Loucy (cell line): ENCODE results near the gene UBE2QL1.

ENCODE experiments used
- H2AFZ ChIP-seq: fragments of 200-600 bp; sonication (generic); 2 replicates; pipeline ENCODE4 v1.6.0; 2016; ENCODE audit warnings: antibody characterized with exemption, mild to moderate bottlenecking, low read length, moderate library complexity
- H3F3A ChIP-seq: fragments of 200-600 bp; 2 replicates; pipeline ENCODE4 v1.6.0; 2016; ENCODE audit warnings: antibody characterized with exemption, low read depth, mild to moderate bottlenecking
- H3K27me3 ChIP-seq: fragments of 200-600 bp; sonication (generic); 2 replicates; pipeline ENCODE4 v1.6.1; 2014; ENCODE audit warnings: low read length, mild to moderate bottlenecking; ENCODE audit not compliant: insufficient read depth, poor library complexity, severe bottlenecking
- H3K36me3 ChIP-seq: fragments of 200-600 bp; sonication (generic); 2 replicates; pipeline ENCODE4 v1.6.1; 2016; ENCODE audit warnings: low read length; ENCODE audit not compliant: insufficient read depth
- H3K4me1 ChIP-seq: fragments of 200-600 bp; sonication (generic); 2 replicates; pipeline ENCODE4 v1.5.1; 2014; ENCODE audit warnings: low read length, mild to moderate bottlenecking; ENCODE audit not compliant: insufficient read depth, poor library complexity, severe bottlenecking
- H3K4me2 ChIP-seq: fragments of 200-600 bp; sonication (generic); 2 replicates; pipeline ENCODE4 v1.6.0; 2014; ENCODE audit warnings: antibody characterized with exemption, low read length, low read depth, mild to moderate bottlenecking; ENCODE audit not compliant: poor library complexity, severe bottlenecking
- H3K4me3 ChIP-seq: fragments of 200-600 bp; sonication (generic); 2 replicates; pipeline ENCODE4 v1.5.1; 2014; ENCODE audit warnings: low read length, mild to moderate bottlenecking, mixed read lengths; ENCODE audit not compliant: poor library complexity, severe bottlenecking
- H3K79me2 ChIP-seq: fragments of 200-600 bp; sonication (generic); 2 replicates; pipeline ENCODE4 v1.6.1; 2014; ENCODE audit warnings: low read length; ENCODE audit not compliant: insufficient read depth
- H3K9ac ChIP-seq: fragments of 200-600 bp; sonication (generic); 2 replicates; pipeline ENCODE4 v1.6.0; 2014; ENCODE audit warnings: mild to moderate bottlenecking, low read depth, low read length, moderate library complexity; ENCODE audit not compliant: poor library complexity, severe bottlenecking
- H3K9me2 ChIP-seq: fragments of 200-600 bp; sonication (generic); replicated peaks from 2 replicates; pipeline ENCODE4 v1.6.1; 2016; ENCODE audit warnings: low read depth, low read length, mixed read lengths
- H3K9me3 ChIP-seq: fragments of 200-600 bp; sonication (generic); 2 replicates; pipeline ENCODE4 v1.6.1; 2014; ENCODE audit warnings: mild to moderate bottlenecking, antibody characterized with exemption, low read length, low read depth; ENCODE audit not compliant: insufficient read depth
- H4K20me1 ChIP-seq: fragments of 200-600 bp; sonication (generic); 2 replicates; pipeline ENCODE4 v1.6.0; 2014; ENCODE audit warnings: antibody characterized with exemption, low read length, mild to moderate bottlenecking; ENCODE audit not compliant: insufficient read depth, poor library complexity, severe bottlenecking
- EZH2phosphoT487 ChIP-seq: fragments of 200-600 bp; IDR thresholded peaks from 2 replicates; pipeline ENCODE4 v1.6.1; 2018; ENCODE audit warnings: antibody characterized with exemption, mild to moderate bottlenecking, moderate library complexity, borderline replicate concordance
- TF ChIP-seq, protein P1 (sequence below): fragments of 200-600 bp; sonication (generic); conservative IDR thresholded peaks from 2 replicates; pipeline ENCODE4 v1.5.1; 2014; ENCODE audit warnings: mild to moderate bottlenecking, antibody characterized with exemption, low read length

UBE2QL1 gene

DNA sequence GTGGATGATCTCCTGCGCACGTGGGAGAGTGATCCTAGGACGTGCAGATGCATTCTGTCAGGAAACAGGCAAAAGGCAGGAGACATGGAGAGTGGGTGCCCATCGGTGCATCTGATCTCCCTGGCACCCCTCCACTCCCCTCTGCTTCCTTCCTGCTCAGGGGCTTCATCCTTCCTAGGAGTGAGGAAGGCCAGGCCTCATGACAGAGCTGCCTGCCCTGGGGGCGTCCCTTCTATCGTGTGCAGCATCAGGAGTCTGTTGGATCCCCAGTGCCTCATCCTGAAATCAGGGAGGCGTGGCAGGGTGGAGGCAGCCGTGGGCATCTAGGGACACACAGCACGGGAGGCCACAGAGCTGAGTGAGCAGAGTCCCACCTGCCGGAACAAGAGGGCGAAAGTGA, 30.1 kb downstream of the UBE2QL1 start:
- Histone ChIP-seq H3F3A (no peaks in the 10 kb centered on the region), H3K4me2 (no peak overlapping the region)

DNA sequence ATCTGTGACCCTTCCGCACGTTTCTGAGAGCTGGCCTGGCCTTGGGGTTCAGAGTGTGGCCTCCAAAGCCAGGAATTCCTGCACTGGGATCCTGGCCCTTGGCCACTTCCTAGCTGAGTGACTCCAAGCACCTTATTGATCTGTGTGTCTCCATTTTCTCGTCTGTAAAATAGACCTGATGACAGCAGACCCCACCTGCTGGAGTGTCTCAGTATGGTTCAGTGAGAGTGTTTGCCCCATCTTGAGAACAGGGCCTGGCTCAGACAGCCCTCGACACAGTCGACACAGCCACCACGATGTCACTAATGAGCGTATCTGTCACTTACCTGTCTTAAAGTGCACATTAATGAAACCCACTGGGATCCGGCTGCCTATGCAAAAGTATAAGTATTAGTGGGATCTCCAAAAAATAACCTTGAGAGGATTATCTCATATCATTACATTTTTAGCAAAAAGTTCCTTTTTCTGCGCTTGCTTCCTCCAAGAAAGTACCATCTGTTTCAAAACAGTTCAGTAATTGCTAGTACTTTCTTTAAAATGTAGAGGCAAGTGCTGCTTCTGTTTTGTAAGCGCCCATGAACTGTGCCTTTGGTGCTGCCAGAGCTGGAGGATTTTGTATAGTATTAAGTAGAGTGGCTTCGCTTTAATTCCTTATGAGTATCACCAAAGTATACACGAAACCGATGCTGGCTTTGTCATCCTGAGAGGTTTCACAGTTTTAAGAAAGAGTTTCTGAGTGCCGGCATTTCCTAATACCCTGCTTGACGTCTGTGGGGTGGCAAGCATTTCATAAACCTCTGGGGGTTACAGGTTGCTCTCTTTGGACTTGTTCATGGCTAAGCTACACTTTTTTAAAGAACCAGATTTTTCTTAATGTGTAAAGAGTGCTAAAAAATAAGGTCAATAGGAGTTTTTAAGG, 31.7 kb downstream of the UBE2QL1 start:
- Histone ChIP-seq H2AFZ (no peak overlapping the region), H3K4me1 (no peaks in the 10 kb centered on the region)

More for the DNA sequence above, 30.1 kb downstream of the UBE2QL1 start:
- no peaks in the 10 kb centered on the region for H4K20me1 ChIP-seq
- H3K9ac ChIP-seq = no peak overlapping the region
- peaks cover 22% of the 10 kb centered on the region; the same call in 1 of the 2 replicates for H3K9me3 ChIP-seq
- no peaks in the 10 kb centered on the region for H3K4me1 ChIP-seq
- H3K36me3 ChIP-seq = no peaks in the 10 kb centered on the region
- H3K9me2 ChIP-seq = no peaks in the 10 kb centered on the region
- TF ChIP-seq, protein P1, sequence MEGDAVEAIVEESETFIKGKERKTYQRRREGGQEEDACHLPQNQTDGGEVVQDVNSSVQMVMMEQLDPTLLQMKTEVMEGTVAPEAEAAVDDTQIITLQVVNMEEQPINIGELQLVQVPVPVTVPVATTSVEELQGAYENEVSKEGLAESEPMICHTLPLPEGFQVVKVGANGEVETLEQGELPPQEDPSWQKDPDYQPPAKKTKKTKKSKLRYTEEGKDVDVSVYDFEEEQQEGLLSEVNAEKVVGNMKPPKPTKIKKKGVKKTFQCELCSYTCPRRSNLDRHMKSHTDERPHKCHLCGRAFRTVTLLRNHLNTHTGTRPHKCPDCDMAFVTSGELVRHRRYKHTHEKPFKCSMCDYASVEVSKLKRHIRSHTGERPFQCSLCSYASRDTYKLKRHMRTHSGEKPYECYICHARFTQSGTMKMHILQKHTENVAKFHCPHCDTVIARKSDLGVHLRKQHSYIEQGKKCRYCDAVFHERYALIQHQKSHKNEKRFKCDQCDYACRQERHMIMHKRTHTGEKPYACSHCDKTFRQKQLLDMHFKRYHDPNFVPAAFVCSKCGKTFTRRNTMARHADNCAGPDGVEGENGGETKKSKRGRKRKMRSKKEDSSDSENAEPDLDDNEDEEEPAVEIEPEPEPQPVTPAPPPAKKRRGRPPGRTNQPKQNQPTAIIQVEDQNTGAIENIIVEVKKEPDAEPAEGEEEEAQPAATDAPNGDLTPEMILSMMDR = no peak
- no peak for TF ChIP-seq EZH2phosphoT487
- H3K4me3 ChIP-seq = no peak overlapping the region
- no peaks in the 10 kb centered on the region for H3K79me2 ChIP-seq
- H3K27me3 ChIP-seq = no peaks in the 10 kb centered on the region
- H2AFZ ChIP-seq = no peak overlapping the region

DNA sequence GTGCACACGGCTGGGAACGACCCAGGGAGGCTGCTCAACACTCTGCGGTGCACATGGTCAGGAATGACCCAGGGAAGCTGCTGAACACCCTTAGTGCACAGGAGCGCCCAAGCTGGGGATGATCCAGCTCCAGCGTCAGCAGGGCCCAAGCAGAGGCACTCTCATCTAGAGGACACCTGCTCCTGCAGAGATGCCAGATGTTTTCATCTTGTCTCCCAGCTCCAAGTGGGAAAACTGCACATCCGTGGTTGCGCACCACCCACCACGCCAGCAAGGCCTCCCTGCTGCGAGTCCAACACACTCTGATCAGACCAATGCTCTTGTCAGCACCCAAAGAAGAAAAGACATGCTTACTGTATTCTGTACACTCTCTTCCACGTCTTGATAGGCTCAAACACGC, 34.1 kb downstream of the UBE2QL1 start:
- TF ChIP-seq, protein P1 = no peak
- TF ChIP-seq EZH2phosphoT487 = no peak
- H3K9me2 ChIP-seq = no peaks in the 10 kb centered on the region
- H3K4me1 ChIP-seq = no peaks in the 10 kb centered on the region

More for the DNA sequence above, 31.7 kb downstream of the UBE2QL1 start:
- Histone ChIP-seq H3K27me3 (no peaks in the 10 kb centered on the region), H3K4me2 (no peak overlapping the region), H3K9me3 (peaks cover 22% of the 10 kb centered on the region; the same call in 1 of the 2 replicates), H3K79me2 (no peaks in the 10 kb centered on the region), H3K4me3 (no peak overlapping the region), H3F3A (no peaks in the 10 kb centered on the region), H3K9me2 (no peaks in the 10 kb centered on the region), H4K20me1 (no peaks in the 10 kb centered on the region), H3K36me3 (no peaks in the 10 kb centered on the region), H3K9ac (no peak overlapping the region)
- no peak for TF ChIP-seq EZH2phosphoT487
- TF ChIP-seq, protein P1 = no peak

More for the DNA sequence above, 34.1 kb downstream of the UBE2QL1 start:
- no peak overlapping the region for H2AFZ ChIP-seq
- no peaks in the 10 kb centered on the region for H4K20me1 ChIP-seq
- H3K79me2 ChIP-seq = no peaks in the 10 kb centered on the region
- no peaks in the 10 kb centered on the region for H3K36me3 ChIP-seq
- H3K4me2 ChIP-seq = no peak overlapping the region
- H3K9me3 ChIP-seq = peaks cover 14% of the 10 kb centered on the region; the same call in 1 of the 2 replicates
- no peaks in the 10 kb centered on the region for H3K27me3 ChIP-seq
- H3F3A ChIP-seq = no peaks in the 10 kb centered on the region
- no peak overlapping the region for H3K4me3 ChIP-seq
- no peak overlapping the region for H3K9ac ChIP-seq
